Stomach smooth muscle (tissue), 2 donors: ENCODE data around the gene PTPRK.

ENCODE experiments used
- H3K27ac ChIP-seq: one replicate; pipeline ENCODE4 v1.7.0; 2013; ENCODE audit warnings: mild to moderate bottlenecking, low read length, inconsistent platforms
- H3K27me3 ChIP-seq, 2 donors: one replicate each; pipeline ENCODE4 v1.7.0; 2013; ENCODE audit warnings: low read length in 2 of 2; ENCODE audit not compliant: insufficient read depth in 2 of 2, control insufficient read depth in 1 of 2
- H3K36me3 ChIP-seq, 2 donors: one replicate each; pipeline ENCODE4 v1.7.0; 2013; ENCODE audit warnings: low read length in 2 of 2; ENCODE audit not compliant: control insufficient read depth in 2 of 2, insufficient read depth in 2 of 2
- H3K4me1 ChIP-seq: one replicate; pipeline ENCODE4 v1.7.0; 2013; ENCODE audit warnings: low read length; ENCODE audit not compliant: control insufficient read depth, insufficient read depth
- H3K4me3 ChIP-seq, 2 donors: one replicate each; pipeline ENCODE4 v1.7.0; 2013; ENCODE audit warnings: low read length in 2 of 2
- H3K9ac ChIP-seq, 2 donors: one replicate each; pipeline ENCODE4 v1.7.0; 2013; ENCODE audit warnings: low read length in 2 of 2, mild to moderate bottlenecking in 1 of 2
- H3K9me3 ChIP-seq, 2 donors: one replicate each; pipeline ENCODE4 v1.7.0; 2013; ENCODE audit warnings: low read length in 2 of 2; ENCODE audit not compliant: control insufficient read depth in 2 of 2
- donor health status: healthy.
- donor health status: Pancreatic carcinoma.

Gene PTPRK

GRCh38 chr6:128266946-128267345, 253.5 kb downstream of the PTPRK start:
- H3K4me3 ChIP-seq: no peak overlapping the region
- no peaks in the 10 kb centered on the region for H3K9me3 ChIP-seq

GRCh38 chr6:128265706-128266105, 254.7 kb downstream of the PTPRK start:
- Histone ChIP-seq H3K9ac (no peak overlapping the region), H3K4me3 (no peak overlapping the region), H3K9me3 (no peaks in the 10 kb centered on the region), H3K36me3 (peaks cover 0 to 7% of the 10 kb centered on the region in 2 donors), H3K27ac (no peak overlapping the region), H3K4me1 (no peaks in the 10 kb centered on the region), H3K27me3 (no peaks in the 10 kb centered on the region)

More at GRCh38 chr6:128266946-128267345, 253.5 kb downstream of the PTPRK start:
- Histone ChIP-seq H3K27me3 (no peaks in the 10 kb centered on the region), H3K9ac (no peak overlapping the region), H3K27ac (no peak overlapping the region), H3K36me3 (peaks cover 0 to 7% of the 10 kb centered on the region in 2 donors), H3K4me1 (no peaks in the 10 kb centered on the region)

GRCh38 chr6:128259730-128260685, 260.4 kb downstream of the PTPRK start:
- Histone ChIP-seq H3K4me3 (peak overlapping the region in 1 of 2 donors; percentile 31), H3K36me3 (no peaks in the 10 kb centered on the region), H3K4me1 (no peaks in the 10 kb centered on the region), H3K9me3 (no peaks in the 10 kb centered on the region), H3K9ac (no peak overlapping the region), H3K27ac (no peak overlapping the region), H3K27me3 (no peaks in the 10 kb centered on the region)

GRCh38 chr6:128259029-128259724, 261.2 kb downstream of the PTPRK start:
- H3K4me3 ChIP-seq: no peak overlapping the region
- H3K27me3 ChIP-seq: no peaks in the 10 kb centered on the region
- H3K36me3 ChIP-seq: no peaks in the 10 kb centered on the region
- no peak overlapping the region for H3K27ac ChIP-seq
- H3K9me3 ChIP-seq: no peaks in the 10 kb centered on the region
- H3K4me1 ChIP-seq: no peaks in the 10 kb centered on the region
- H3K9ac ChIP-seq: no peak overlapping the region

- Histone ChIP-seq H3K36me3 (no peaks in the 10 kb centered on the region), H3K27me3 (no peaks in the 10 kb centered on the region), H3K27ac (no peak overlapping the region), H3K4me3 (no peak overlapping the region), H3K9me3 (no peaks in the 10 kb centered on the region), H3K4me1 (no peaks in the 10 kb centered on the region), H3K9ac (no peak overlapping the region)
Observed at GRCh38 chr6:128256095-128256494, 264.3 kb downstream of the PTPRK start.

GRCh38 chr6:128252341-128253176, 267.8 kb downstream of the PTPRK start:
- no peaks in the 10 kb centered on the region for H3K27me3 ChIP-seq
- no peaks in the 10 kb centered on the region for H3K9me3 ChIP-seq
- H3K9ac ChIP-seq: no peak overlapping the region
- H3K4me3 ChIP-seq: no peak overlapping the region
- no peaks in the 10 kb centered on the region for H3K4me1 ChIP-seq
- no peaks in the 10 kb centered on the region for H3K36me3 ChIP-seq
- no peak overlapping the region for H3K27ac ChIP-seq

- H3K4me3 ChIP-seq: no peak overlapping the region
- no peaks in the 10 kb centered on the region for H3K27me3 ChIP-seq
- H3K27ac ChIP-seq: no peak overlapping the region
- no peaks in the 10 kb centered on the region for H3K9me3 ChIP-seq
- no peak overlapping the region for H3K9ac ChIP-seq
- no peaks in the 10 kb centered on the region for H3K4me1 ChIP-seq
- H3K36me3 ChIP-seq: no peaks in the 10 kb centered on the region
Observed at GRCh38 chr6:128251445-128252340, 268.7 kb downstream of the PTPRK start.

- Histone ChIP-seq H3K4me1 (no peaks in the 10 kb centered on the region), H3K27ac (no peak overlapping the region), H3K9ac (no peak overlapping the region), H3K36me3 (no peaks in the 10 kb centered on the region), H3K9me3 (no peaks in the 10 kb centered on the region), H3K4me3 (no peak overlapping the region), H3K27me3 (no peaks in the 10 kb centered on the region)
Observed at GRCh38 chr6:128250370-128251070, 269.9 kb downstream of the PTPRK start.

GRCh38 chr6:128249429-128249828, 271.0 kb downstream of the PTPRK start:
- Histone ChIP-seq H3K9me3 (no peaks in the 10 kb centered on the region), H3K36me3 (no peaks in the 10 kb centered on the region), H3K27ac (no peak overlapping the region), H3K4me3 (no peak overlapping the region), H3K27me3 (no peaks in the 10 kb centered on the region), H3K4me1 (no peaks in the 10 kb centered on the region), H3K9ac (no peak overlapping the region)
